KMS-11 (cell line): ENCODE data around the gene NPHS1.
"Not testable (repeated sequence)": the region's sequence is repeated elsewhere in the genome, so short reads cannot be mapped to it uniquely, and the experiment has no call there.

Experiments used
- H2AFZ ChIP-seq: fragments of 200-600 bp; sonication (generic); 2 replicates; pipeline ENCODE4 v1.6.1; 2016; ENCODE audit warnings: antibody characterized with exemption, mixed run types, low read depth
- H3K27ac ChIP-seq: fragments of 200-600 bp; sonication (generic); 2 replicates; pipeline ENCODE4 v1.6.1; 2016; ENCODE audit warnings: mild to moderate bottlenecking, mixed run types
- H3K27me3 ChIP-seq: fragments of 200-600 bp; sonication (generic); 2 replicates; pipeline ENCODE4 v1.6.1; 2017; ENCODE audit warnings: mild to moderate bottlenecking, low read depth, mixed run types, moderate library complexity; ENCODE audit not compliant: insufficient read depth
- H3K36me3 ChIP-seq: fragments of 200-600 bp; sonication (generic); 2 replicates; pipeline ENCODE4 v1.6.1; 2017; ENCODE audit warnings: mild to moderate bottlenecking, mixed run types; ENCODE audit not compliant: insufficient read depth
- H3K4me1 ChIP-seq: fragments of 200-600 bp; sonication (generic); 2 replicates; pipeline ENCODE4 v1.6.1; 2016; ENCODE audit warnings: mild to moderate bottlenecking, low read depth, mixed run types; ENCODE audit not compliant: poor library complexity, severe bottlenecking
- H3K4me2 ChIP-seq: fragments of 200-600 bp; sonication (generic); 2 replicates; pipeline ENCODE4 v1.7.0; 2016; ENCODE audit warnings: mild to moderate bottlenecking, mixed run types
- H3K4me3 ChIP-seq: fragments of 200-600 bp; sonication (generic); IDR thresholded peaks from 2 replicates; pipeline ENCODE4 v1.6.1; 2017; ENCODE audit warnings: low read depth, low read length, mixed read lengths; ENCODE audit not compliant: insufficient read depth
- H3K79me2 ChIP-seq: fragments of 200-600 bp; sonication (generic); 2 replicates; pipeline ENCODE4 v1.6.1; 2016; ENCODE audit warnings: low read depth, mixed run types; ENCODE audit not compliant: insufficient read depth
- H3K9ac ChIP-seq: fragments of 200-600 bp; sonication (generic); 2 replicates; pipeline ENCODE4 v1.6.1; 2016; ENCODE audit warnings: mild to moderate bottlenecking, mixed run types
- H4K20me1 ChIP-seq: fragments of 200-600 bp; sonication (generic); 2 replicates; pipeline ENCODE4 v1.6.1; 2016; ENCODE audit warnings: mild to moderate bottlenecking, mixed run types; ENCODE audit not compliant: insufficient read depth
- TF ChIP-seq, protein P1 (sequence below): fragments of 200-600 bp; sonication (generic); conservative IDR thresholded peaks from 2 replicates; pipeline ENCODE4 v1.6.1; 2017; ENCODE audit warnings: low read depth, mild to moderate bottlenecking, antibody characterized with exemption, low read length, moderate library complexity, mixed read lengths

Gene NPHS1

DNA sequence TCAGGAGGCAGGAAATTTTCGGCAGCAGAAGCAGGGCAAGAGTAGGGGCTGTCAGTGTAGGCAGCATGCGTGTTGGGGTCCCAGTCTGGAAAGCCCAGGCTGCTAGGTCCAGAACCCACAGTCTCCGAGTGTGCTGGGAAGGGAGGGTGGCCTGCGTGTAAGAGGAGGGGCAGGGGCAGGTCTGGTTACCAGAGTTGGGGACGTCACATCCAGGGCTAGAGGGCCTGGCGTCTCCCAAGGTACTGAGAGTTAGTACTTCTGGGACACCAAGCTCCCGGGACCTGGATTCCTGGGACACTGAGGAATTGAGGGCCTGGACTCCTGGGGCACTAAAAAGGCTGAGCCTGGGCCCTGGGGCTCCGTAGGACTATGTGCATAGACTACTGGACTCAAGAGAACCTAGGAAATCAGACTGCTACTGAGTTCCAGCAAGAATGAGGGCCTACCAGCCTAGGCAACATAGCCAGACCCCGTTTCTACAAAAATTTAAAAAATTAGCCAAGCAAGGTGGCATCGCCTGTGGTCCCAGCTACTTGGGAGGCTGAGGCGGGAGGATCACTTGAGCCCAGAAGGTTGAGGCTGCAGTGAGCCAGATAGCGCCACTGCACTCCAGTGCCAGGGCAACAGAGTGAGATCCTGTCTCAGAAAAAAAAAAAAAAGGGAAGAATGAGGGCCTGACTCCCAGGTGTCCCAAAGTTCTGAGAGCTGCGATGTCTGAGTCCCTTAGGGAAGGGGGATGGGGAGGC, 45.6 kb upstream of the NPHS1 start:
- H3K27ac ChIP-seq, result no peak overlapping the region
- H3K4me3 ChIP-seq, result no peak overlapping the region
- H3K4me2 ChIP-seq, result no peak overlapping the region
- no peak overlapping the region for H2AFZ ChIP-seq
- no peaks in the 10 kb centered on the region for H3K27me3 ChIP-seq
- 0 out of 2 replicates have a peak, but pooled peaks cover 11% of the 10 kb centered on the region for H3K79me2 ChIP-seq
- H3K4me1 ChIP-seq, result peaks cover 12% of the 10 kb centered on the region
- TF ChIP-seq, protein P1, sequence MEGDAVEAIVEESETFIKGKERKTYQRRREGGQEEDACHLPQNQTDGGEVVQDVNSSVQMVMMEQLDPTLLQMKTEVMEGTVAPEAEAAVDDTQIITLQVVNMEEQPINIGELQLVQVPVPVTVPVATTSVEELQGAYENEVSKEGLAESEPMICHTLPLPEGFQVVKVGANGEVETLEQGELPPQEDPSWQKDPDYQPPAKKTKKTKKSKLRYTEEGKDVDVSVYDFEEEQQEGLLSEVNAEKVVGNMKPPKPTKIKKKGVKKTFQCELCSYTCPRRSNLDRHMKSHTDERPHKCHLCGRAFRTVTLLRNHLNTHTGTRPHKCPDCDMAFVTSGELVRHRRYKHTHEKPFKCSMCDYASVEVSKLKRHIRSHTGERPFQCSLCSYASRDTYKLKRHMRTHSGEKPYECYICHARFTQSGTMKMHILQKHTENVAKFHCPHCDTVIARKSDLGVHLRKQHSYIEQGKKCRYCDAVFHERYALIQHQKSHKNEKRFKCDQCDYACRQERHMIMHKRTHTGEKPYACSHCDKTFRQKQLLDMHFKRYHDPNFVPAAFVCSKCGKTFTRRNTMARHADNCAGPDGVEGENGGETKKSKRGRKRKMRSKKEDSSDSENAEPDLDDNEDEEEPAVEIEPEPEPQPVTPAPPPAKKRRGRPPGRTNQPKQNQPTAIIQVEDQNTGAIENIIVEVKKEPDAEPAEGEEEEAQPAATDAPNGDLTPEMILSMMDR, result no peak
- H4K20me1 ChIP-seq, result no peaks in the 10 kb centered on the region
- no peak overlapping the region for H3K9ac ChIP-seq
- no peaks in the 10 kb centered on the region for H3K36me3 ChIP-seq

DNA sequence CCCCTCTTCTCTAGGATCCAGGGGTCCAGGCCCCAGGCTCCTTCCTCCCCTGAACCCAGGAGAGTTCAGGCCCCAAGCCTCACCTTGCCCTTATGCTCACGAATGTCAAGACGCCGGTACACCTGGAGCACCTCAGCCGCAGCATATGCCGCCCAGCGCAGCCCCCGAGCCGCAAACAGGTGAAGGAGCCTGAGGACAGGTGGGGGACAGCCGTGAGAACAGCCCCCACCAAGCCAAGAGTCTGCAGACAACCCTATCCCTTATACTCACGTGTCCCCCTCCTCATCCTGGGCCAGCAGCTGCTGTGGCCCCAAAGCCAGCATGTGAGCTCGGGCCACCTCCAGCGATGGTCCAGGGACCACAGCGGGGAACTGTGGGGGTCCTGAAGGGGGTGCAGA, 44.3 kb upstream of the NPHS1 start:
- no peak overlapping the region for H3K4me2 ChIP-seq
- H3K27ac ChIP-seq, result no peak overlapping the region
- 0 out of 2 replicates have a peak, but pooled peaks cover 11% of the 10 kb centered on the region for H3K79me2 ChIP-seq
- peaks cover 8% of the 10 kb centered on the region for H3K4me1 ChIP-seq
- no peak overlapping the region for H2AFZ ChIP-seq
- H3K36me3 ChIP-seq, result no peaks in the 10 kb centered on the region
- no peak overlapping the region for H3K9ac ChIP-seq
- H3K4me3 ChIP-seq, result no peak overlapping the region
- TF ChIP-seq, protein P1, result no peak
- H3K27me3 ChIP-seq, result no peaks in the 10 kb centered on the region
- H4K20me1 ChIP-seq, result no peaks in the 10 kb centered on the region

DNA sequence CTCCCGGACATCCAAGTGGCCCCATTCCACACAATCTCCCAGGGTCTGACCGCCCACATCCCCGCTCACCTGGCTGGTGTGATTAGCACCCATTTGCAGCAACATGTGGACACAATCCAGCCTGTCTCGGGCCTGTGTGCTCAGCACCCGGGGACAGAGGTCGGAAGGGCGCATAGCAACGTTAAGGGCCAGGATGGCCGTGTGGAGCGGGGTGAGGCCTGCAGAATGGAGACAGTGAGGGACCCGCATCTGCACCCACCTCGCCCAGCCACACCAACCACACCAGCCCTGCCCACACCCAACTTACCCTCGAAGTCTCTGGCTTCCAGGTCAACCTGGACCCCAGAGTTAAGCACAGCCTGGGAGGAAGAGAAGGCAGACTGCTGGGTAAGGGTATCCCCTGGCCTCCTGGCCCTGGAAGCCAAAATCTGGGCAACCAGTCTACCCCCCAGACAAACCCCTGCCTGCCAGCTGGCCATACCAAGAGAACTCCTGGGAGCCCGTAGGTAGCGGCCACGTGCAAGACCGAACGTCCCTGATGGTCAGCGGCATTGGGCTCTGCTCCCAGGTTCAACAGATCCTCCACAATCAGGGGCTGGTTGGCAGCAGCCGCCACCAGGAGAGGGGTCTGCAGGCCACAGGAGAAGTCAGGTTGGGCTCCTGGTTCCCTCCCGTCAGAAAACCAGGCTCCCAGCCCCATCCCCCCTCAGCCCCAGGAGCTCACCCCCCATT, 43.8 kb upstream of the NPHS1 start:
- no peaks in the 10 kb centered on the region for H3K27me3 ChIP-seq
- H3K79me2 ChIP-seq, result 0 out of 2 replicates have a peak, but pooled peaks cover 11% of the 10 kb centered on the region
- H3K36me3 ChIP-seq, result no peaks in the 10 kb centered on the region
- H3K4me1 ChIP-seq, result peaks cover 3% of the 10 kb centered on the region
- H3K9ac ChIP-seq, result no peak overlapping the region
- TF ChIP-seq, protein P1, result no peak
- H3K4me2 ChIP-seq, result no peak overlapping the region
- no peak overlapping the region for H2AFZ ChIP-seq
- H3K4me3 ChIP-seq, result no peak overlapping the region
- H3K27ac ChIP-seq, result no peak overlapping the region
- H4K20me1 ChIP-seq, result no peaks in the 10 kb centered on the region

DNA sequence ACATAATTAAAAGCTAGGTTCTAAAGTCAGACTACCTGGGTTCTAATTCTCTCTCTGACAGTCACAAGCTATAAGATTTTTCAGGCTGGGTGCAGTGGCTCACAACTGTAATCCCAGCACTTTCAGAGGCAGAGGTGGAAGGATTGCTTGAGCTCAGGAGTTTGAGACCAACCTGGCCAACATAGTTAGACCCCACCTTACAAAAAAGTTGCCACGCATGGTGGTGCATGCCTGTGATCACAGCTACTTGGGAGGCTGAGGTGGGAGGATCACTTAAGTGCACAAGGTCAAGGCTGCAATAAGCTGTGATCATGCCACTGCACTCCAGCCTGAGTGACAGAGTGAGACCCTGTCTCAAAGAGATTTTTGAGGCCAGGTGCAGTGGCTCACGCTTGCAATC, 42.0 kb upstream of the NPHS1 start:
- Histone ChIP-seq H3K4me2 (no peak overlapping the region), H3K4me3 (no peak overlapping the region), H3K36me3 (no peaks in the 10 kb centered on the region), H3K4me1 (no peaks in the 10 kb centered on the region), H3K27me3 (no peaks in the 10 kb centered on the region), H2AFZ (no peak overlapping the region), H3K27ac (no peak overlapping the region), H4K20me1 (no peaks in the 10 kb centered on the region), H3K79me2 (0 out of 2 replicates have a peak, but pooled peaks cover 9% of the 10 kb centered on the region), H3K9ac (no peak overlapping the region)
- TF ChIP-seq, protein P1, result no peak

DNA sequence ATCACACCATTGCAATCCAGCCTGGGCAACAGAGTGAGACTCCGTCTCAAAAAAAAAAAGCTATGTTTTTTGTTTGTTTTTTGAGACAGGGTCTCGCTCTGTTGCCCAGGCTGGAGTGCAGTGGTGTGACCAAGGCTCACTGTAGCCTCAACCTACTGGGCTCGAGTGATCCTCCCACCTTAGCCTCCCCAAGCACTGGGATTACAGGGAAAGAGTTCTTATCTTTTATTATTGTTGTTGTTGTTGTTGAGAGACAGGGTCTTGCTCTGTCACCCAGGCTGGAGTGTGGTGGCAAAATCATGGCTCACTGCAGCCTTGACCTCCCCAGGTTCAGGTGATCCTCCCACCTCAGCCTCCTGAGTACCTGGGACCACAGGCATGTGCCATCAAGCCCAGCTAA, 39.5 kb upstream of the NPHS1 start:
- not testable (repeated sequence) for H3K9ac ChIP-seq

More for the DNA sequence above, 39.5 kb upstream of the NPHS1 start:
- not testable (repeated sequence) for H3K4me2 ChIP-seq, H3K27ac ChIP-seq, H3K27me3 ChIP-seq, H3K4me1 ChIP-seq, H3K36me3 ChIP-seq, H3K79me2 ChIP-seq, H2AFZ ChIP-seq, H4K20me1 ChIP-seq, H3K4me3 ChIP-seq
